Neural cell (in vitro differentiated cells): ENCODE results near the gene DNMT3L. TPM values are rescaled to one million over a fixed set of nuclear protein-coding genes. Genes with fewer than 3 reads are reported as not detected.

Experiments used
- H2AFZ ChIP-seq: fragments of 200-600, 300-800 bp; sonication (generic), shearing (Covaris generic); 2 replicates; pipeline ENCODE4 v1.6.0; 2014; ENCODE audit warnings: low read depth, mild to moderate bottlenecking, antibody characterized with exemption, low read length, moderate library complexity
- H3F3A ChIP-seq: fragments of 200-600 bp; shearing (Covaris generic); 2 replicates; pipeline ENCODE4 v1.6.1; 2016; ENCODE audit warnings: mild to moderate bottlenecking, moderate library complexity, mixed read lengths, antibody characterized with exemption, low read length; ENCODE audit not compliant: insufficient read depth, poor library complexity, severe bottlenecking
- H3K27ac ChIP-seq: fragments of 200-600, 300-800 bp; sonication (generic), shearing (Covaris generic); 2 replicates; pipeline ENCODE4 v1.5.1; 2014; ENCODE audit warnings: mild to moderate bottlenecking, low read length, moderate library complexity
- H3K27me3 ChIP-seq: fragments of 300-800, 200-600 bp; sonication (generic), shearing (Covaris generic); 2 replicates; pipeline ENCODE4 v1.6.0; 2014; ENCODE audit warnings: mild to moderate bottlenecking, low read depth, low read length, moderate library complexity; ENCODE audit not compliant: insufficient read depth
- H3K36me3 ChIP-seq: fragments of 300-800, 200-600 bp; sonication (generic), shearing (Covaris generic); 2 replicates; pipeline ENCODE4 v1.5.1; 2014; ENCODE audit warnings: mild to moderate bottlenecking, antibody characterized with exemption, low read length, moderate library complexity; ENCODE audit not compliant: insufficient read depth
- H3K4me2 ChIP-seq: fragments of 300-800, 200-600 bp; sonication (generic), shearing (Covaris generic); 2 replicates; pipeline ENCODE4 v1.6.0; 2014; ENCODE audit warnings: mild to moderate bottlenecking, low read length
- H3K4me3 ChIP-seq: fragments of 300-800, 200-600 bp; sonication (generic), shearing (Covaris generic); 2 replicates; pipeline ENCODE4 v1.5.1; 2014; ENCODE audit warnings: mild to moderate bottlenecking, low read length, moderate library complexity
- H3K79me2 ChIP-seq: fragments of 200-600 bp; shearing (Covaris generic); replicated peaks from 2 replicates; pipeline ENCODE4 v1.6.0; 2014; ENCODE audit warnings: mild to moderate bottlenecking, low read length, moderate library complexity; ENCODE audit not compliant: insufficient read depth
- H3K9ac ChIP-seq: fragments of 300-800, 200-600 bp; sonication (generic), shearing (Covaris generic); 2 replicates; pipeline ENCODE4 v1.6.1; 2016; ENCODE audit warnings: mild to moderate bottlenecking, low read length, mixed read lengths
- H3K9me2 ChIP-seq: fragments of 200-600 bp; shearing (Covaris generic); 2 replicates; pipeline ENCODE4 v1.6.1; 2016; ENCODE audit warnings: mild to moderate bottlenecking, low read length, mixed read lengths; ENCODE audit not compliant: insufficient read depth
- H3K9me3 ChIP-seq: fragments of 200-600, 300-800 bp; sonication (generic), shearing (Covaris generic); 2 replicates; pipeline ENCODE4 v1.6.1; 2016; ENCODE audit warnings: mild to moderate bottlenecking, mixed run types, low read length, moderate library complexity, mixed read lengths
- H4K20me1 ChIP-seq: fragments of 200-600 bp; shearing (Covaris generic); 2 replicates; pipeline ENCODE4 v1.6.1; 2016; ENCODE audit warnings: mild to moderate bottlenecking, mixed run types; ENCODE audit not compliant: insufficient read depth
- EP300 ChIP-seq: fragments of 450-650 bp; conservative IDR thresholded peaks from 2 replicates; pipeline ENCODE4 v1.6.1; 2014; ENCODE audit warnings: antibody characterized with exemption, mild to moderate bottlenecking, moderate library complexity; ENCODE audit not compliant: poor library complexity, severe bottlenecking
- EZH2 ChIP-seq: fragments of 200-600, 300-800 bp; shearing (Covaris generic), sonication (generic); IDR thresholded peaks from 2 replicates; pipeline ENCODE4 v1.6.1; 2014; ENCODE audit warnings: antibody characterized with exemption, low read length, borderline replicate concordance, mild to moderate bottlenecking; ENCODE audit not compliant: insufficient read depth, poor library complexity, severe bottlenecking
- MXI1 ChIP-seq: fragments of 450-650 bp; conservative IDR thresholded peaks from 2 replicates; pipeline ENCODE4 v1.6.1; 2014; ENCODE audit warnings: antibody characterized with exemption, mild to moderate bottlenecking; ENCODE audit not compliant: poor library complexity, severe bottlenecking
- POLR2AphosphoS5 ChIP-seq: IDR thresholded peaks from 2 replicates; pipeline ENCODE4 v1.6.1; 2012
- RAD21 ChIP-seq: fragments of 450-650 bp; conservative IDR thresholded peaks from 2 replicates; pipeline ENCODE4 v1.6.1; 2014; ENCODE audit warnings: antibody characterized with exemption, mild to moderate bottlenecking, moderate library complexity
- SMC3 ChIP-seq: fragments of 450-650 bp; conservative IDR thresholded peaks from 2 replicates; pipeline ENCODE4 v1.6.1; 2014; ENCODE audit warnings: antibody characterized with exemption, mild to moderate bottlenecking, moderate library complexity; ENCODE audit not compliant: poor library complexity
- TAF1 ChIP-seq: IDR thresholded peaks from 2 replicates; pipeline ENCODE4 v1.6.1; 2012; ENCODE audit warnings: low read depth
- polyA plus RNA-seq: library from polyadenylated mRNA; depleted of rRNA; stranded (reverse); fragments of >200 nt; gene quantifications from 2 replicates; pipeline ENCODE4 v1.2.3, GENCODE V29; 2014
- TF ChIP-seq, protein P1 (sequence below): fragments of 450-650 bp; IDR thresholded peaks from 2 replicates; pipeline ENCODE4 v1.5.1; 2014; ENCODE audit warnings: antibody characterized with exemption, mild to moderate bottlenecking, moderate library complexity; ENCODE audit not compliant: poor library complexity, severe bottlenecking
- TF ChIP-seq, protein P2 (sequence below): IDR thresholded peaks from 2 replicates; pipeline ENCODE4 v1.6.1; 2012; ENCODE audit warnings: borderline replicate concordance

Gene DNMT3L
- polyA plus RNA-seq, 1 donor from 2014 or later = not detected

DNA sequence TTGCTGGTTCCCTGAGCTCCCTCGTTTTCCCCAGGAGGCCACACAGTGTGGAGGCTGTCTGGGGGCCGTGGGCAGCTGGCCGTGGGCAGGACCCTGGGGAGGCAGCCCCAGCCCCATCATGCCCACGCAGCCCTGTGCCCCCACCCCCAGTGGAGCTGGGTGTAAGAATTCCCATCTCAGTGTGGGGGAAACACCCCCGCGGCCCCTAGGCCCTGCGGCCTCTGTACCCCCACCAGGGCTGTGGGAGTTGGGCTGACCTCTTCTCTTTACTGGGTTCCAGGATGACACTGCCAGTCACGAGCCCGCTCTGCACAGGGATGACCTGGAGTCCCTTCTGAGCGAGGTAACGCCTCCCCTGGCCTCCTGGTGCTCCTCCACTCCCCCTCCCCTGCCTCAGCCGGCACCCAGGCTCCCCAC lies 34.4 kb upstream of the DNMT3L start:
- no peak overlapping the region for H3K27ac ChIP-seq
- H3K9me2 ChIP-seq = no peaks in the 10 kb centered on the region
- no peaks in the 10 kb centered on the region for H3K9me3 ChIP-seq
- H3K9ac ChIP-seq = no peak overlapping the region
- H3K79me2 ChIP-seq = no peaks in the 10 kb centered on the region
- H3K27me3 ChIP-seq = no peaks in the 10 kb centered on the region
- H3K36me3 ChIP-seq = no peaks in the 10 kb centered on the region
- no peak overlapping the region for H3K4me3 ChIP-seq
- H3K4me2 ChIP-seq = no peak overlapping the region
- H3F3A ChIP-seq = no peaks in the 10 kb centered on the region
- no peak overlapping the region for H2AFZ ChIP-seq
- TF ChIP-seq, protein P1, sequence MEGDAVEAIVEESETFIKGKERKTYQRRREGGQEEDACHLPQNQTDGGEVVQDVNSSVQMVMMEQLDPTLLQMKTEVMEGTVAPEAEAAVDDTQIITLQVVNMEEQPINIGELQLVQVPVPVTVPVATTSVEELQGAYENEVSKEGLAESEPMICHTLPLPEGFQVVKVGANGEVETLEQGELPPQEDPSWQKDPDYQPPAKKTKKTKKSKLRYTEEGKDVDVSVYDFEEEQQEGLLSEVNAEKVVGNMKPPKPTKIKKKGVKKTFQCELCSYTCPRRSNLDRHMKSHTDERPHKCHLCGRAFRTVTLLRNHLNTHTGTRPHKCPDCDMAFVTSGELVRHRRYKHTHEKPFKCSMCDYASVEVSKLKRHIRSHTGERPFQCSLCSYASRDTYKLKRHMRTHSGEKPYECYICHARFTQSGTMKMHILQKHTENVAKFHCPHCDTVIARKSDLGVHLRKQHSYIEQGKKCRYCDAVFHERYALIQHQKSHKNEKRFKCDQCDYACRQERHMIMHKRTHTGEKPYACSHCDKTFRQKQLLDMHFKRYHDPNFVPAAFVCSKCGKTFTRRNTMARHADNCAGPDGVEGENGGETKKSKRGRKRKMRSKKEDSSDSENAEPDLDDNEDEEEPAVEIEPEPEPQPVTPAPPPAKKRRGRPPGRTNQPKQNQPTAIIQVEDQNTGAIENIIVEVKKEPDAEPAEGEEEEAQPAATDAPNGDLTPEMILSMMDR = no peak
- TF ChIP-seq RAD21 (no peak), EP300 (no peak), TAF1 (no peak), POLR2AphosphoS5 (no peak), MXI1 (no peak)
- TF ChIP-seq, protein P2, sequence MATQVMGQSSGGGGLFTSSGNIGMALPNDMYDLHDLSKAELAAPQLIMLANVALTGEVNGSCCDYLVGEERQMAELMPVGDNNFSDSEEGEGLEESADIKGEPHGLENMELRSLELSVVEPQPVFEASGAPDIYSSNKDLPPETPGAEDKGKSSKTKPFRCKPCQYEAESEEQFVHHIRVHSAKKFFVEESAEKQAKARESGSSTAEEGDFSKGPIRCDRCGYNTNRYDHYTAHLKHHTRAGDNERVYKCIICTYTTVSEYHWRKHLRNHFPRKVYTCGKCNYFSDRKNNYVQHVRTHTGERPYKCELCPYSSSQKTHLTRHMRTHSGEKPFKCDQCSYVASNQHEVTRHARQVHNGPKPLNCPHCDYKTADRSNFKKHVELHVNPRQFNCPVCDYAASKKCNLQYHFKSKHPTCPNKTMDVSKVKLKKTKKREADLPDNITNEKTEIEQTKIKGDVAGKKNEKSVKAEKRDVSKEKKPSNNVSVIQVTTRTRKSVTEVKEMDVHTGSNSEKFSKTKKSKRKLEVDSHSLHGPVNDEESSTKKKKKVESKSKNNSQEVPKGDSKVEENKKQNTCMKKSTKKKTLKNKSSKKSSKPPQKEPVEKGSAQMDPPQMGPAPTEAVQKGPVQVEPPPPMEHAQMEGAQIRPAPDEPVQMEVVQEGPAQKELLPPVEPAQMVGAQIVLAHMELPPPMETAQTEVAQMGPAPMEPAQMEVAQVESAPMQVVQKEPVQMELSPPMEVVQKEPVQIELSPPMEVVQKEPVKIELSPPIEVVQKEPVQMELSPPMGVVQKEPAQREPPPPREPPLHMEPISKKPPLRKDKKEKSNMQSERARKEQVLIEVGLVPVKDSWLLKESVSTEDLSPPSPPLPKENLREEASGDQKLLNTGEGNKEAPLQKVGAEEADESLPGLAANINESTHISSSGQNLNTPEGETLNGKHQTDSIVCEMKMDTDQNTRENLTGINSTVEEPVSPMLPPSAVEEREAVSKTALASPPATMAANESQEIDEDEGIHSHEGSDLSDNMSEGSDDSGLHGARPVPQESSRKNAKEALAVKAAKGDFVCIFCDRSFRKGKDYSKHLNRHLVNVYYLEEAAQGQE = no peak
- no peaks in the 10 kb centered on the region for H4K20me1 ChIP-seq

GRCh38 chr21:44295646-44296045 lies 33.9 kb upstream of the DNMT3L start:
- H3K9ac ChIP-seq = no peak overlapping the region
- H3K79me2 ChIP-seq = no peaks in the 10 kb centered on the region
- TF ChIP-seq TAF1 = no peak
- H3K9me3 ChIP-seq = no peaks in the 10 kb centered on the region
- H4K20me1 ChIP-seq = no peaks in the 10 kb centered on the region
- H3K9me2 ChIP-seq = no peaks in the 10 kb centered on the region
- H3F3A ChIP-seq = no peaks in the 10 kb centered on the region
- H3K27me3 ChIP-seq = no peaks in the 10 kb centered on the region
- no peak overlapping the region for H2AFZ ChIP-seq
- H3K4me3 ChIP-seq = no peak overlapping the region
- no peak overlapping the region for H3K4me2 ChIP-seq
- no peaks in the 10 kb centered on the region for H3K36me3 ChIP-seq
- no peak overlapping the region for H3K27ac ChIP-seq

- TF ChIP-seq EZH2 (no peak), POLR2AphosphoS5 (no peak), TAF1 (no peak), SMC3 (no peak), RAD21 (no peak), MXI1 (no peak), EP300 (no peak)
- TF ChIP-seq, protein P1 = no peak
- TF ChIP-seq, protein P2 = no peak
- Histone ChIP-seq H3K9ac (no peak overlapping the region), H3F3A (no peaks in the 10 kb centered on the region), H2AFZ (no peak overlapping the region), H3K27me3 (no peaks in the 10 kb centered on the region), H4K20me1 (no peaks in the 10 kb centered on the region), H3K27ac (no peak overlapping the region), H3K79me2 (no peaks in the 10 kb centered on the region), H3K9me2 (no peaks in the 10 kb centered on the region), H3K36me3 (no peaks in the 10 kb centered on the region), H3K9me3 (no peaks in the 10 kb centered on the region), H3K4me2 (no peak overlapping the region), H3K4me3 (no peak overlapping the region)
These were observed 33.5 kb upstream of the DNMT3L start for GRCh38 chr21:44295163-44295573.
